ENCODE results near the gene KMT2B. TPM values are rescaled to one million over a fixed set of nuclear protein-coding genes. Genes with fewer than 3 reads are reported as not detected.

KMT2B gene
- total and polyA plus RNA-seq, 2 experiments from 2014 or later, result 15.8 to 49.8 TPM

GRCh38 chr19:35755131-35755549 lies 37.3 kb downstream of the KMT2B start (continued):
- TF ChIP-seq ZNF462 (CRISPR knock-in tag; IDR thresholded peaks at IDR 0.05) (no peak), ETS1 (IDR thresholded peaks at IDR 0.05) (no peak), EZH2phosphoT487 (IDR thresholded peaks at IDR 0.05; ENCODE audit: unreplicated experiment) (no peak), EZH2 (IDR thresholded peaks at IDR 0.05; ENCODE audit: low read depth, unreplicated experiment) (no peak), JUNB (IDR thresholded peaks at IDR 0.05; ENCODE audit: unreplicated experiment) (no peak), CREB1 (CRISPR knock-in tag; IDR thresholded peaks at IDR 0.05; ENCODE audit: low read depth) (no peak), NANOG (IDR thresholded peaks at IDR 0.05; ENCODE audit: borderline replicate concordance) (no peak), CTCF (conservative IDR thresholded peaks at IDR 0.05; ENCODE audit: low read depth in 2 of 2) (no peak), ZNF331 (CRISPR knock-in tag; IDR thresholded peaks at IDR 0.05; ENCODE audit: low read depth) (no peak), STAT1 (IDR thresholded peaks at IDR 0.05; ENCODE audit: unreplicated experiment) (no peak)
